SK-N-SH (cell line): ENCODE measurements around the gene RAB38. TPM values are rescaled to one million over a fixed set of nuclear protein-coding genes. Genes with fewer than 3 reads are reported as not detected.

Experiments
- CTCF ChIA-PET: fragments of 300-600, 350-600 bp; formaldehyde crosslinking; extraction: SDS; loops from one replicate; lab custom pipeline; 2021; lab: Yijun Ruan, JAX
- POLR2A ChIA-PET: fragments of 350-600 bp; sonication (Branson Sonifier 250); formaldehyde crosslinking; extraction: SDS; loops from one replicate; lab custom pipeline; 2020; ENCODE audit warnings: antibody characterized with exemption, inconsistent platforms; lab: Yijun Ruan, JAX
- DNase-seq: peaks from one replicate; pipeline ENCODE4 v3.0.0; 2012
- H2AFZ ChIP-seq: fragments of 200-600 bp; sonication (generic); 2 replicates; pipeline ENCODE4 v1.8.1; 2016; ENCODE audit warnings: antibody characterized with exemption, mild to moderate bottlenecking, low read depth
- H3F3A ChIP-seq: fragments of 200-600 bp; sonication (generic); replicated peaks from 2 replicates; pipeline ENCODE3; 2016; ENCODE audit warnings: antibody characterized with exemption, mild to moderate bottlenecking; ENCODE audit not compliant: insufficient read depth
- H3K27ac ChIP-seq, 2 experiments: fragments of 200-500 bp in 1 of 2; fragments of 200-600 bp in 1 of 2; sonication (Bioruptor generic) in 1 of 2; sonication (generic), shearing (Covaris generic) in 1 of 2; 2 replicates each; pipeline versions ENCODE4 v1.5.1 to v1.6.1; 2014 to 2016; ENCODE audit warnings: low read depth in 2 of 2, inconsistent platforms in 1 of 2, low read length in 1 of 2, mild to moderate bottlenecking in 1 of 2, mixed read lengths in 1 of 2
- H3K27me3 ChIP-seq: fragments of 200-600 bp; sonication (generic), shearing (Covaris generic); 2 replicates; pipeline ENCODE4 v1.6.1; 2016; ENCODE audit warnings: mixed run types; ENCODE audit not compliant: insufficient read depth
- H3K36me3 ChIP-seq, 2 experiments: fragments of 200-500 bp in 1 of 2; fragments of 200-600 bp in 1 of 2; sonication (Bioruptor generic) in 1 of 2; sonication (generic) in 1 of 2; replicated peaks in 1 of 2; 2 replicates each; pipeline versions ENCODE3 to v1.5.1; 2014 to 2016; ENCODE audit warnings: low read length in 1 of 2, mild to moderate bottlenecking in 1 of 2; ENCODE audit not compliant: insufficient read depth in 2 of 2, control insufficient read depth in 1 of 2
- H3K4me1 ChIP-seq, 2 experiments: fragments of 200-500 bp in 1 of 2; fragments of 200-600 bp in 1 of 2; sonication (Bioruptor generic) in 1 of 2; sonication (generic), shearing (Covaris generic) in 1 of 2; 2 replicates each; pipeline versions ENCODE4 v1.5.1 to v1.6.1; 2014 to 2016; ENCODE audit warnings: low read depth in 1 of 2, low read length in 1 of 2, mixed run types in 1 of 2; ENCODE audit not compliant: insufficient read depth in 2 of 2, control insufficient read depth in 1 of 2
- H3K4me2 ChIP-seq: fragments of 200-600 bp; sonication (generic), shearing (Covaris generic); 2 replicates; pipeline ENCODE4 v1.6.1; 2017; ENCODE audit warnings: mixed run types
- H3K4me3 ChIP-seq, 2 experiments: fragments of 200-500 bp in 1 of 2; fragments of 200-600 bp in 1 of 2; sonication (Bioruptor generic) in 1 of 2; sonication (generic), shearing (Covaris generic) in 1 of 2; 2 replicates each; pipeline versions ENCODE4 v1.5.1 to v1.8.1; 2014 to 2016; ENCODE audit warnings: low read depth in 2 of 2, inconsistent platforms in 1 of 2, low read length in 1 of 2, mild to moderate bottlenecking in 1 of 2, mixed read lengths in 1 of 2, moderate library complexity in 1 of 2
- H3K79me2 ChIP-seq: fragments of 200-600 bp; sonication (generic); 2 replicates; pipeline ENCODE4 v1.8.1; 2017; ENCODE audit warnings: mild to moderate bottlenecking; ENCODE audit not compliant: insufficient read depth
- H3K9ac ChIP-seq: fragments of 200-600 bp; sonication (generic); 2 replicates; pipeline ENCODE4 v1.6.1; 2017; ENCODE audit warnings: mixed run types
- H3K9me2 ChIP-seq: fragments of 200-600 bp; sonication (generic); 2 replicates; pipeline ENCODE4 v1.6.1; 2017; ENCODE audit warnings: mixed run types
- H3K9me3 ChIP-seq: fragments of 200-600 bp; sonication (generic); 2 replicates; pipeline ENCODE4 v1.6.1; 2017; ENCODE audit warnings: mixed run types, mild to moderate bottlenecking, moderate library complexity
- H4K20me1 ChIP-seq: fragments of 200-600 bp; sonication (generic); 2 replicates; pipeline ENCODE4 v1.6.1; 2017; ENCODE audit warnings: mild to moderate bottlenecking, mixed run types; ENCODE audit not compliant: insufficient read depth
- CTCF ChIP-seq: fragments of 200-600 bp; sonication (generic); IDR thresholded peaks from 2 replicates; pipeline ENCODE4 v1.6.1; 2017; ENCODE audit warnings: antibody characterized with exemption, mild to moderate bottlenecking, moderate library complexity
- FOSL2 ChIP-seq: IDR thresholded peaks from 2 replicates; pipeline ENCODE4 v1.4.0; 2012; ENCODE audit warnings: low read depth, mild to moderate bottlenecking, moderate library complexity, borderline replicate concordance
- FOXM1 ChIP-seq: IDR thresholded peaks from 2 replicates; pipeline ENCODE4 v1.4.0; 2012; ENCODE audit warnings: low read depth, mild to moderate bottlenecking
- GATA2 ChIP-seq: sonication (generic); formaldehyde crosslinking; IDR thresholded peaks from 2 replicates; pipeline ENCODE4 v1.5.0; 2020; ENCODE audit warnings: mild to moderate bottlenecking, missing genetic modification reagents
- PBX3 ChIP-seq: IDR thresholded peaks from 2 replicates; pipeline ENCODE4; 2012
- POLR2AphosphoS5 ChIP-seq: IDR thresholded peaks from 2 replicates; pipeline ENCODE4 v1.6.1; 2012; ENCODE audit warnings: low read depth, low read length
- RAD21 ChIP-seq: IDR thresholded peaks from 2 replicates; pipeline ENCODE4 v1.6.1; 2012; ENCODE audit warnings: mild to moderate bottlenecking, low read length
- RCOR1 ChIP-seq: fragments of 150-350 bp; IDR thresholded peaks from 2 replicates; pipeline ENCODE4 v1.6.1; 2017; ENCODE audit warnings: antibody characterized with exemption, low read length
- RFX5 ChIP-seq: IDR thresholded peaks from 2 replicates; pipeline ENCODE4 v1.6.1; 2012; ENCODE audit warnings: mild to moderate bottlenecking, improper control_type of control experiment, low read length
- RXRA ChIP-seq: IDR thresholded peaks from 2 replicates; pipeline ENCODE4 v1.4.0; 2012; ENCODE audit warnings: low read depth, mild to moderate bottlenecking, borderline replicate concordance
- SMC3 ChIP-seq: IDR thresholded peaks from 2 replicates; pipeline ENCODE4 v1.6.1; 2012; ENCODE audit warnings: low read depth, low read length, improper control_type of control experiment
- YY1 ChIP-seq: IDR thresholded peaks from 2 replicates; pipeline ENCODE4 v1.4.0; 2012; ENCODE audit warnings: low read depth, mild to moderate bottlenecking
- WGBS: methylation state at CpG from one replicate; pipeline ENCODE4 v1.1.6; 2017; ENCODE audit warnings: low lambda C conversion rate; 5-methylcytosine and 5-hydroxymethylcytosine counted together
- polyA plus RNA-seq, 3 experiments: library from polyadenylated mRNA; depleted of rRNA; stranded (reverse); fragments of >200 nt; gene quantifications; 2 replicates each; pipeline ENCODE4 v1.2.3, GENCODE V29; 2012

RAB38 gene
- polyA plus RNA-seq, 1 of the 3 experiments (the other 2 are of a cell fraction) = 0.66 TPM

GRCh38 chr11:88104408-88104807 lies 70.8 kb downstream of the RAB38 start:
- H3K27ac ChIP-seq = no peak overlapping the region
- no peak overlapping the region for H3K4me3 ChIP-seq
- no peaks in the 10 kb centered on the region; the same call in 1 of the 2 replicates for H3K27me3 ChIP-seq
- no peaks in the 10 kb centered on the region for H3K9me3 ChIP-seq
- no peaks in the 10 kb centered on the region for H3K4me1 ChIP-seq
- ChIA-PET CTCF (interaction anchor here (0.8 to 1.4 kb wide), 2 partner anchors 442 to 1234 kb away, joined by 3 to 5 read pairs; no protein-coding TSS in a partner anchor), POLR2A (no interaction called here)
- TF ChIP-seq RXRA (no peak), FOXM1 (no peak), PBX3 (no peak), GATA2 (CRISPR knock-in tag) (no peak), FOSL2 (no peak), YY1 (no peak), RFX5 (no peak), POLR2AphosphoS5 (no peak)
- no peak overlapping the region for H3K9ac ChIP-seq
- no peaks in the 10 kb centered on the region for H3F3A ChIP-seq
- no peaks in the 10 kb centered on the region for H3K36me3 ChIP-seq
- no peaks in the 10 kb centered on the region for H3K9me2 ChIP-seq
- H3K79me2 ChIP-seq = no peaks in the 10 kb centered on the region
- H2AFZ ChIP-seq = no peak overlapping the region
- H4K20me1 ChIP-seq = no peaks in the 10 kb centered on the region
- DNase-seq = no peak
- no peak overlapping the region for H3K4me2 ChIP-seq

GRCh38 chr11:88103337-88104206 lies 71.7 kb downstream of the RAB38 start:
- Histone ChIP-seq H3K9ac (no peak overlapping the region), H3K4me2 (no peak overlapping the region), H3K36me3 (no peaks in the 10 kb centered on the region), H4K20me1 (no peaks in the 10 kb centered on the region), H2AFZ (no peak overlapping the region), H3K4me3 (peak overlapping the region in 1 of 2 experiments; percentile 44; a peak in 1 of 4 replicates), H3K4me1 (no peaks in the 10 kb centered on the region; a peak in 1 of 4 replicates), H3F3A (no peaks in the 10 kb centered on the region), H3K9me2 (no peaks in the 10 kb centered on the region), H3K9me3 (no peaks in the 10 kb centered on the region), H3K27ac (no peak overlapping the region), H3K79me2 (no peaks in the 10 kb centered on the region), H3K27me3 (no peaks in the 10 kb centered on the region; the same call in 1 of the 2 replicates)
- DNase-seq = peak; percentile 15
- POLR2A ChIA-PET = no interaction called here
- WGBS = 52% methylated on average over 8 of the region's 9 CpGs
- CTCF ChIA-PET = interaction anchor here (0.8 to 1.4 kb wide), 2 partner anchors 443 to 1233 kb away, joined by 3 to 5 read pairs; no protein-coding TSS in a partner anchor
- peak; percentile 71 for TF ChIP-seq CTCF
- TF ChIP-seq RCOR1 = no peak
- TF ChIP-seq RAD21 = peak; percentile 57
- TF ChIP-seq FOSL2 = no peak
- peak; percentile 61 for TF ChIP-seq SMC3
